Endothelial cell of umbilical vein (primary cell): ENCODE data around the gene MYADML2. TPM values are rescaled to one million over a fixed set of nuclear protein-coding genes. Genes with fewer than 3 reads are reported as not detected.

Experiments
- BruUV-seq: library from RNA; stranded (reverse); fragments of 400-500 nt; replicated peaks from 2 replicates; lab custom pipeline; 2021; lab: Mats Ljungman, UMichigan
- CTCF ChIA-PET: fragments of 300-600, 350-600 bp; sonication (Branson Sonifier 250); formaldehyde crosslinking; loops from one replicate; lab custom pipeline; 2021; ENCODE audit warnings: antibody characterized with exemption, inconsistent platforms; lab: Charles Lee
- POLR2A ChIA-PET: fragments of 300-600, 350-600 bp; sonication (Branson Sonifier 250); formaldehyde crosslinking; loops from one replicate; lab custom pipeline; 2021; ENCODE audit warnings: antibody characterized with exemption, inconsistent platforms; lab: Charles Lee
- DNase-seq: peaks from one replicate; pipeline ENCODE4 v3.0.0-alpha.2; 2011; ENCODE audit warnings: low read depth, low spot score
- FAIRE-seq: peaks from 2 replicates; lab custom pipeline; 2011; peaks lifted over from hg19 to GRCh38; lab: Jason Lieb, UNC
- H2AFZ ChIP-seq: 2 replicates; pipeline ENCODE4 v1.6.0; 2012; ENCODE audit warnings: low read depth, low read length, control low read depth, inconsistent platforms
- H3K27ac ChIP-seq: 2 replicates; pipeline ENCODE4 v1.5.1; 2011; ENCODE audit warnings: low read depth, mild to moderate bottlenecking, control low read depth, low read length, moderate library complexity; ENCODE audit not compliant: insufficient read depth
- H3K27me3 ChIP-seq, 2 experiments: 2 replicates each; pipeline versions ENCODE4 v1.6.0 to v1.6.1; 2011; ENCODE audit warnings: low read length in 2 of 2, mixed read lengths in 1 of 2; ENCODE audit not compliant: control insufficient read depth in 2 of 2, insufficient read depth in 2 of 2
- H3K36me3 ChIP-seq, 2 experiments: 2 replicates in 1 of 2; 3 replicates in 1 of 2; pipeline ENCODE4 v1.5.1; 2011; ENCODE audit warnings: low read length in 2 of 2, mild to moderate bottlenecking in 1 of 2, moderate library complexity in 1 of 2; ENCODE audit not compliant: control insufficient read depth in 2 of 2, insufficient read depth in 2 of 2; ENCODE audit errors: extremely low read depth in 1 of 2
- H3K4me1 ChIP-seq: 3 replicates; pipeline ENCODE4 v1.5.1; 2011; ENCODE audit warnings: mild to moderate bottlenecking, low read length; ENCODE audit not compliant: control insufficient read depth, insufficient read depth; ENCODE audit errors: extremely low read depth
- H3K4me2 ChIP-seq: 2 replicates; pipeline ENCODE4 v1.6.1; 2011; ENCODE audit warnings: low read length, control low read depth, mixed read lengths; ENCODE audit not compliant: insufficient read depth
- H3K4me3 ChIP-seq, 3 experiments: fragments of 200-600 bp in 1 of 3; sonication (generic), shearing (Covaris generic) in 1 of 3; replicated peaks in 1 of 3; 2 replicates each; pipeline ENCODE4 v1.5.1; 2011 to 2016; ENCODE audit warnings: control low read depth in 3 of 3, low read length in 3 of 3, mild to moderate bottlenecking in 2 of 3, inconsistent platforms in 1 of 3, low read depth in 1 of 3, moderate library complexity in 1 of 3; ENCODE audit not compliant: insufficient read depth in 1 of 3
- H3K79me2 ChIP-seq: 2 replicates; pipeline ENCODE4 v1.6.0; 2012; ENCODE audit warnings: low read length, inconsistent platforms; ENCODE audit not compliant: control insufficient read depth, insufficient read depth
- H3K9ac ChIP-seq: replicated peaks from 2 replicates; pipeline ENCODE3; 2011; ENCODE audit warnings: low read length, control low read depth; ENCODE audit not compliant: insufficient read depth; ENCODE audit errors: extremely low read depth
- H3K9me1 ChIP-seq: replicated peaks from 3 replicates; pipeline ENCODE4 v1.6.0; 2011; ENCODE audit warnings: mild to moderate bottlenecking, low read length; ENCODE audit not compliant: control insufficient read depth, insufficient read depth; ENCODE audit errors: extremely low read depth
- H3K9me3 ChIP-seq: replicated peaks from 2 replicates; pipeline ENCODE4 v1.5.1; 2012; ENCODE audit warnings: low read length, inconsistent platforms; ENCODE audit not compliant: control insufficient read depth, insufficient read depth
- H4K20me1 ChIP-seq: replicated peaks from 2 replicates; pipeline ENCODE3; 2011; ENCODE audit warnings: mild to moderate bottlenecking, low read length; ENCODE audit not compliant: control insufficient read depth, insufficient read depth; ENCODE audit errors: extremely low read depth
- CTCF ChIP-seq, 2 donors: IDR thresholded peaks; 1 replicate in 1 of 2; 2 replicates in 1 of 2; pipeline ENCODE4 v1.5.1; 2011; ENCODE audit warnings: low read length in 2 of 2, mild to moderate bottlenecking in 2 of 2, moderate library complexity in 2 of 2, control low read depth in 1 of 2, inconsistent platforms in 1 of 2, low read depth in 1 of 2; ENCODE audit not compliant: insufficient read depth in 1 of 2; ENCODE audit errors: extremely low read depth in 1 of 2
- EZH2 ChIP-seq: IDR thresholded peaks from 2 replicates; pipeline ENCODE4 v1.6.1; 2012; ENCODE audit warnings: borderline replicate concordance, low read depth, mild to moderate bottlenecking, moderate library complexity, low read length, inconsistent platforms; ENCODE audit not compliant: severe bottlenecking
- FOS ChIP-seq: IDR thresholded peaks from 2 replicates; pipeline ENCODE4 v1.6.1; 2011; ENCODE audit warnings: mild to moderate bottlenecking, low read length, moderate library complexity, borderline replicate concordance; ENCODE audit not compliant: insufficient read depth
- GATA2 ChIP-seq: IDR thresholded peaks from 2 replicates; pipeline ENCODE4 v1.7.0; 2011; ENCODE audit warnings: low read depth, mild to moderate bottlenecking, moderate library complexity, mixed read lengths, low read length; ENCODE audit not compliant: insufficient read length, insufficient read depth
- JUN ChIP-seq: IDR thresholded peaks from 2 replicates; pipeline ENCODE4 v1.6.1; 2011; ENCODE audit warnings: borderline replicate concordance, low read depth; ENCODE audit not compliant: insufficient read length, insufficient read depth
- MAX ChIP-seq: IDR thresholded peaks from 2 replicates; pipeline ENCODE4 v1.6.1; 2011; ENCODE audit not compliant: insufficient read depth, insufficient read length
- MYC ChIP-seq: IDR thresholded peaks from one replicate; pipeline ENCODE4 v1.6.1; 2011; ENCODE audit warnings: mild to moderate bottlenecking, low read depth, low read length
- POLR2A ChIP-seq: IDR thresholded peaks from 2 replicates; pipeline ENCODE4 v1.6.1; 2012; ENCODE audit warnings: low read depth, mild to moderate bottlenecking, control low read depth, low read length
- POLR2AphosphoS5 ChIP-seq: IDR thresholded peaks from 2 replicates; pipeline ENCODE4 v1.6.1; 2012; ENCODE audit warnings: low read depth, mild to moderate bottlenecking, control low read depth, low read length, moderate library complexity; ENCODE audit not compliant: insufficient read depth
- dilution Hi-C: fragments of 300-500 bp; cut with MboI; formaldehyde crosslinking; loops from one replicate; pipeline ENCODE4 v1.15.0; 2019; ENCODE audit warnings: low sequenced_read_pairs; ENCODE audit not compliant: extremely low pct_ligation_motif_present
- intact Hi-C: fragments of 100-400 bp; cut with micrococcal nuclease; formaldehyde crosslinking; loops from one replicate; pipeline ENCODE4 v1.10.0; 2022
- polyA plus RNA-seq, 4 experiments: library from polyadenylated mRNA; depleted of rRNA in 3 of 4; stranded (reverse) in 3 of 4; unstranded in 1 of 4; fragments of >200 nt; gene quantifications; 2 replicates each; pipeline versions ENCODE4 v1.2.1 to v1.2.3, GENCODE V29; 2011 to 2012; ENCODE audit warnings: missing spikeins in 1 of 4
- total RNA-seq: library from RNA; stranded (reverse); gene quantifications from 2 replicates; pipeline ENCODE4 v1.2.3, GENCODE V29; 2021

Gene MYADML2
- total and polyA plus RNA-seq, 2 donors (not counting 3 experiments of a cell fraction or from before 2014, with no cell fraction given): not detected

DNA sequence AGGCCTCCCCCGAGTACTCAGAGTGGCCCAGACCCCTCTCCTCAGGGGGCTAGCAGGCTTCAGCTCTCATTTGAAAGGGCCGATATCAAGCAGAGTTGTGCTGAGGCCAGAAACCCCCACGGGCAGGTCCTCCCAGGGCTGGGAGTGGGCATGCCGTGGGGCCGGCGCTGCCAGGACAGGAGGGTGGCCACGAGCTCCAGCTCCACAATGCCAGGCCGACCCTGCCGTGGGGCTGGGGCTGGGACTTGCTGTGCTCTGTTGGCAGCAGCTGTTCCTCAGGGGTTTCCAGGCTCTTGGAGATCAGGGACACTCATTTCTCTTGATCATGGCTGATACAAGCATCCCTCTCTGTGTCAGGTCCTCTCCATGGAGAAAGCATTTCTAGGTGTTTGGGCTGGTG lies 48.1 kb downstream of the MYADML2 start:
- no peaks in the 10 kb centered on the region for H3K27me3 ChIP-seq
- CTCF ChIA-PET: no interaction called here
- H3K9me1 ChIP-seq: no peaks in the 10 kb centered on the region
- FAIRE-seq (no peak), DNase-seq (no peak)
- no TSS peak for BruUV-seq
- H3K9me3 ChIP-seq: no peaks in the 10 kb centered on the region
- no peak overlapping the region for H3K9ac ChIP-seq
- POLR2A ChIA-PET: no interaction called here
- H2AFZ ChIP-seq: no peak overlapping the region
- H3K4me1 ChIP-seq: peaks cover 3% of the 10 kb centered on the region
- no peaks in the 10 kb centered on the region for H3K79me2 ChIP-seq
- intact Hi-C loops: no loop called here
- dilution Hi-C loops: no loop called here
- H3K4me3 ChIP-seq: no peak overlapping the region
- no peak overlapping the region for H3K4me2 ChIP-seq
- H4K20me1 ChIP-seq: no peaks in the 10 kb centered on the region
- peaks cover 7 to 9% of the 10 kb centered on the region in 2 experiments for H3K36me3 ChIP-seq
- TF ChIP-seq MYC (no peak), POLR2AphosphoS5 (no peak), JUN (no peak), EZH2 (no peak), MAX (no peak), CTCF (IDR thresholded peaks at IDR 0.05; ENCODE audit: extremely low read depth in 1 of 2, insufficient read depth in 1 of 2, low read depth in 1 of 2, low read length in 2 of 2) (no peak), POLR2A (no peak), GATA2 (no peak), FOS (no peak)
- H3K27ac ChIP-seq: no peak overlapping the region
